ENCODE results near the gene MIAT.

GRCh38 chr22:26685601-26686000 lies 28.2 kb downstream of the MIAT start:
- TF ChIP-seq CTCF (IDR thresholded peaks at IDR 0.05; ENCODE audit: poor library complexity) (no peak), EZH2 (IDR thresholded peaks at IDR 0.05; ENCODE audit: borderline replicate concordance) (no peak), EZH2phosphoT487 (IDR thresholded peaks at IDR 0.05; ENCODE audit: low read depth, severe bottlenecking, unreplicated experiment) (no peak)
